IMR-90 (cell line): ENCODE results near the gene RPN2. TPM values are rescaled to one million over a fixed set of nuclear protein-coding genes. Genes with fewer than 3 reads are reported as not detected.

ENCODE experiments used
- ATAC-seq: fragments of 200-7000 bp; cut with Tn5 transposase; 2 replicates; pipeline ENCODE4 v1.9.1; 2020; ENCODE audit warnings: low read depth, mild to moderate bottlenecking, moderate library complexity
- BruUV-seq: library from RNA; stranded (reverse); fragments of 400-500 nt; replicated peaks from 2 replicates; lab custom pipeline; 2021; lab: Mats Ljungman, UMichigan
- CTCF ChIA-PET: fragments of 300-600 bp; formaldehyde crosslinking; extraction: SDS; loops from one replicate; lab custom pipeline; 2021; ENCODE audit warnings: antibody characterized with exemption; lab: Yijun Ruan, JAX
- POLR2A ChIA-PET: fragments of 300-600 bp; sonication (Branson Sonifier 250); formaldehyde crosslinking; loops from one replicate; lab custom pipeline; 2022; ENCODE audit warnings: antibody characterized with exemption; ENCODE audit not compliant: unreplicated experiment; lab: Charles Lee
- DNase-seq: peaks from one replicate; pipeline ENCODE4 v3.0.0; 2013
- H2AFZ ChIP-seq: replicated peaks from 2 replicates; pipeline ENCODE3; 2013; ENCODE audit warnings: low read length, mild to moderate bottlenecking; ENCODE audit not compliant: poor library complexity
- H2AK5ac ChIP-seq: 2 replicates; pipeline ENCODE4 v1.6.1; 2013; ENCODE audit warnings: low read depth, low read length, inconsistent platforms
- H2AK9ac ChIP-seq: replicated peaks from 2 replicates; pipeline ENCODE3; 2013; ENCODE audit warnings: mild to moderate bottlenecking, low read depth, low read length, moderate library complexity; ENCODE audit not compliant: poor library complexity
- H2BK120ac ChIP-seq: 2 replicates; pipeline ENCODE4 v1.6.1; 2013; ENCODE audit warnings: low read depth, low read length, inconsistent platforms
- H2BK15ac ChIP-seq: 3 replicates; pipeline ENCODE4 v1.6.1; 2013; ENCODE audit warnings: low read depth, low read length, inconsistent platforms
- H2BK20ac ChIP-seq: 2 replicates; pipeline ENCODE4 v1.6.1; 2013; ENCODE audit warnings: low read depth, mild to moderate bottlenecking, inconsistent platforms, low read length, moderate library complexity
- H2BK5ac ChIP-seq: 2 replicates; pipeline ENCODE4 v1.6.1; 2013; ENCODE audit warnings: mild to moderate bottlenecking, low read depth, low read length, inconsistent platforms; ENCODE audit not compliant: poor library complexity, severe bottlenecking
- H3K14ac ChIP-seq: replicated peaks from 2 replicates; pipeline ENCODE4 v1.6.1; 2013; ENCODE audit warnings: low read depth, low read length, inconsistent platforms
- H3K18ac ChIP-seq: 2 replicates; pipeline ENCODE4 v1.6.1; 2013; ENCODE audit warnings: low read depth, low read length, control low read depth
- H3K23ac ChIP-seq: 2 replicates; pipeline ENCODE4 v1.6.1; 2013; ENCODE audit warnings: low read depth, low read length, inconsistent platforms
- H3K27ac ChIP-seq: 2 replicates; pipeline ENCODE4 v1.5.1; 2013; ENCODE audit warnings: mild to moderate bottlenecking, control low read depth, low read length; ENCODE audit not compliant: insufficient read depth
- H3K27me3 ChIP-seq: 2 replicates; pipeline ENCODE4 v1.6.1; 2013; ENCODE audit warnings: low read length; ENCODE audit not compliant: control insufficient read depth, insufficient read depth
- H3K36me3 ChIP-seq: 2 replicates; pipeline ENCODE4 v1.6.1; 2013; ENCODE audit warnings: low read length, mixed read lengths; ENCODE audit not compliant: control insufficient read depth, insufficient read depth
- H3K4ac ChIP-seq: 2 replicates; pipeline ENCODE4 v1.6.1; 2013; ENCODE audit warnings: low read depth, low read length, inconsistent platforms
- H3K4me1 ChIP-seq: 2 replicates; pipeline ENCODE4 v1.6.1; 2013; ENCODE audit warnings: low read length, mixed read lengths; ENCODE audit not compliant: control insufficient read depth, insufficient read depth
- H3K4me2 ChIP-seq: 2 replicates; pipeline ENCODE4 v1.6.1; 2013; ENCODE audit warnings: low read depth, mild to moderate bottlenecking, control low read depth, low read length, moderate library complexity
- H3K4me3 ChIP-seq: 2 replicates; pipeline ENCODE4 v1.5.1; 2013; ENCODE audit warnings: low read depth, mild to moderate bottlenecking, control low read depth, low read length, moderate library complexity; ENCODE audit not compliant: insufficient read depth
- H3K56ac ChIP-seq: 2 replicates; pipeline ENCODE4 v1.6.1; 2013; ENCODE audit warnings: low read length, inconsistent platforms; ENCODE audit not compliant: insufficient read depth; ENCODE audit errors: extremely low read depth
- H3K79me1 ChIP-seq, 2 experiments: 2 replicates each; pipeline ENCODE4 v1.6.1; 2013; ENCODE audit warnings: low read length in 2 of 2, inconsistent platforms in 1 of 2, low read depth in 1 of 2
- H3K9ac ChIP-seq: 2 replicates; pipeline ENCODE4 v1.6.1; 2013; ENCODE audit warnings: low read depth, low read length, control low read depth
- H3K9me1 ChIP-seq: 2 replicates; pipeline ENCODE4 v1.6.1; 2013; ENCODE audit warnings: low read length, inconsistent platforms; ENCODE audit not compliant: insufficient read depth
- H3K9me3 ChIP-seq: 2 replicates; pipeline ENCODE4 v1.6.1; 2013; ENCODE audit warnings: low read length; ENCODE audit not compliant: control insufficient read depth, insufficient read depth
- H4K20me1 ChIP-seq: 2 replicates; pipeline ENCODE4 v1.6.1; 2013; ENCODE audit warnings: low read length, inconsistent platforms; ENCODE audit not compliant: insufficient read depth
- H4K5ac ChIP-seq: 2 replicates; pipeline ENCODE4 v1.6.1; 2013; ENCODE audit warnings: mild to moderate bottlenecking, low read depth, low read length, control low read depth
- H4K8ac ChIP-seq, 2 experiments: 2 replicates each; pipeline ENCODE4 v1.6.1; 2013; ENCODE audit warnings: low read depth in 2 of 2, low read length in 2 of 2, control low read depth in 1 of 2, inconsistent platforms in 1 of 2
- H4K91ac ChIP-seq: 2 replicates; pipeline ENCODE4 v1.6.1; 2013; ENCODE audit warnings: low read depth, low read length, inconsistent platforms; ENCODE audit not compliant: insufficient read depth
- BHLHE40 ChIP-seq: fragments of 150-350 bp; IDR thresholded peaks from 2 replicates; pipeline ENCODE4 v1.6.1; 2016; ENCODE audit warnings: mild to moderate bottlenecking, low read depth, low read length
- CEBPB ChIP-seq: IDR thresholded peaks from 2 replicates; pipeline ENCODE4 v1.6.1; 2012; ENCODE audit warnings: low read depth, low read length, improper control_type of control experiment
- CHD1 ChIP-seq: IDR thresholded peaks from 2 replicates; pipeline ENCODE4 v1.6.1; 2012; ENCODE audit warnings: low read depth, low read length, improper control_type of control experiment
- FOS ChIP-seq: fragments of 150-350 bp; IDR thresholded peaks from 2 replicates; pipeline ENCODE4 v1.6.1; 2016; ENCODE audit warnings: low read depth, low read length
- MAFK ChIP-seq: IDR thresholded peaks from 2 replicates; pipeline ENCODE4 v1.6.1; 2012; ENCODE audit warnings: low read depth, low read length, improper control_type of control experiment
- MAZ ChIP-seq: IDR thresholded peaks from 2 replicates; pipeline ENCODE4 v1.6.1; 2012; ENCODE audit warnings: low read depth, mild to moderate bottlenecking, low read length, improper control_type of control experiment, moderate library complexity, borderline replicate concordance
- MXI1 ChIP-seq: IDR thresholded peaks from 2 replicates; pipeline ENCODE4 v1.6.1; 2012; ENCODE audit warnings: low read depth, mild to moderate bottlenecking, low read length, moderate library complexity, borderline replicate concordance
- NFE2L2 ChIP-seq: fragments of 150-350 bp; IDR thresholded peaks from 2 replicates; pipeline ENCODE4 v1.6.1; 2016; ENCODE audit warnings: low read depth, mild to moderate bottlenecking, low read length
- POLR2A ChIP-seq: IDR thresholded peaks from 2 replicates; pipeline ENCODE4 v1.6.1; 2012; ENCODE audit warnings: mild to moderate bottlenecking, low read depth, low read length
- RAD21 ChIP-seq: IDR thresholded peaks from 2 replicates; pipeline ENCODE4 v1.6.1; 2012; ENCODE audit warnings: low read length, improper control_type of control experiment
- RFX5 ChIP-seq: IDR thresholded peaks from 2 replicates; pipeline ENCODE4 v1.8.0; 2012; ENCODE audit warnings: low read depth, mild to moderate bottlenecking, low read length, moderate library complexity
- SMC3 ChIP-seq: fragments of 150-350 bp; IDR thresholded peaks from 2 replicates; pipeline ENCODE4 v1.6.1; 2016; ENCODE audit warnings: low read depth, mild to moderate bottlenecking, antibody characterized with exemption, low read length, moderate library complexity
- USF2 ChIP-seq: fragments of 150-350 bp; IDR thresholded peaks from 2 replicates; pipeline ENCODE4 v1.6.1; 2017; ENCODE audit warnings: mild to moderate bottlenecking, antibody characterized with exemption, low read length, low read depth
- WGBS, 2 experiments: methylation state at CpG; one replicate each; pipeline versions ENCODE4 v1.1.5 to v1.1.7; 2013; ENCODE audit warnings: missing lambda C conversion rate in 2 of 2; ENCODE audit not compliant: insufficient read length in 1 of 2; ENCODE audit errors: extremely low coverage in 2 of 2; 5-methylcytosine and 5-hydroxymethylcytosine counted together
- dilution Hi-C: fragments of 300-500 bp; cut with HindIII; formaldehyde crosslinking; loops from one replicate; pipeline ENCODE4 v1.14.3; 2018; ENCODE audit warnings: low sequenced_read_pairs; ENCODE audit not compliant: unreplicated experiment
- in situ Hi-C: fragments of 300-500 bp; cut with MboI; formaldehyde crosslinking; loops from 3 replicates; pipeline ENCODE4 v1.14.3; 2019; ENCODE audit warnings: low sequenced_read_pairs, inconsistent platforms, mixed read lengths
- intact Hi-C: fragments of 100-400 bp; cut with micrococcal nuclease; formaldehyde crosslinking; loops from 2 replicates; pipeline ENCODE4 v1.10.0; 2022
- polyA plus RNA-seq, 3 experiments: library from polyadenylated mRNA; depleted of rRNA; stranded (reverse); fragments of >200 nt; gene quantifications; 2 replicates each; pipeline ENCODE4 v1.2.3, GENCODE V29; 2012; ENCODE audit warnings: low replicate concordance in 1 of 3
- total RNA-seq: library from RNA; depleted of rRNA; stranded (reverse); fragments of >200 nt; gene quantifications from 2 replicates; pipeline ENCODE4 v1.2.3, GENCODE V29; 2012
- TF ChIP-seq, protein P1 (sequence below): conservative IDR thresholded peaks from 2 replicates; pipeline ENCODE4 v1.5.1; 2012; ENCODE audit warnings: mild to moderate bottlenecking, low read depth, low read length, improper control_type of control experiment
- TF ChIP-seq, protein P2 (sequence below): fragments of 150-350 bp; IDR thresholded peaks from 2 replicates; pipeline ENCODE4 v1.6.1; 2016; ENCODE audit warnings: low read depth, mild to moderate bottlenecking, low read length, moderate library complexity, borderline replicate concordance

RPN2 gene
- total and polyA plus RNA-seq, 2 of the 4 experiments (the other 2 are of a cell fraction), result 305 to 481 TPM

- in situ Hi-C loops, result loop anchor here (5.0 to 25.0 kb wide), 2 partner anchors 257 to 1112 kb away; no protein-coding TSS in a partner anchor
- TF ChIP-seq, protein P1, sequence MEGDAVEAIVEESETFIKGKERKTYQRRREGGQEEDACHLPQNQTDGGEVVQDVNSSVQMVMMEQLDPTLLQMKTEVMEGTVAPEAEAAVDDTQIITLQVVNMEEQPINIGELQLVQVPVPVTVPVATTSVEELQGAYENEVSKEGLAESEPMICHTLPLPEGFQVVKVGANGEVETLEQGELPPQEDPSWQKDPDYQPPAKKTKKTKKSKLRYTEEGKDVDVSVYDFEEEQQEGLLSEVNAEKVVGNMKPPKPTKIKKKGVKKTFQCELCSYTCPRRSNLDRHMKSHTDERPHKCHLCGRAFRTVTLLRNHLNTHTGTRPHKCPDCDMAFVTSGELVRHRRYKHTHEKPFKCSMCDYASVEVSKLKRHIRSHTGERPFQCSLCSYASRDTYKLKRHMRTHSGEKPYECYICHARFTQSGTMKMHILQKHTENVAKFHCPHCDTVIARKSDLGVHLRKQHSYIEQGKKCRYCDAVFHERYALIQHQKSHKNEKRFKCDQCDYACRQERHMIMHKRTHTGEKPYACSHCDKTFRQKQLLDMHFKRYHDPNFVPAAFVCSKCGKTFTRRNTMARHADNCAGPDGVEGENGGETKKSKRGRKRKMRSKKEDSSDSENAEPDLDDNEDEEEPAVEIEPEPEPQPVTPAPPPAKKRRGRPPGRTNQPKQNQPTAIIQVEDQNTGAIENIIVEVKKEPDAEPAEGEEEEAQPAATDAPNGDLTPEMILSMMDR, result no peak
- TF ChIP-seq POLR2A (no peak), CHD1 (no peak), FOS (no peak), RAD21 (no peak), MXI1 (no peak), CEBPB (no peak), SMC3 (no peak), BHLHE40 (no peak), MAFK (no peak), RFX5 (no peak), MAZ (no peak), USF2 (no peak), NFE2L2 (no peak)
- TF ChIP-seq, protein P2, sequence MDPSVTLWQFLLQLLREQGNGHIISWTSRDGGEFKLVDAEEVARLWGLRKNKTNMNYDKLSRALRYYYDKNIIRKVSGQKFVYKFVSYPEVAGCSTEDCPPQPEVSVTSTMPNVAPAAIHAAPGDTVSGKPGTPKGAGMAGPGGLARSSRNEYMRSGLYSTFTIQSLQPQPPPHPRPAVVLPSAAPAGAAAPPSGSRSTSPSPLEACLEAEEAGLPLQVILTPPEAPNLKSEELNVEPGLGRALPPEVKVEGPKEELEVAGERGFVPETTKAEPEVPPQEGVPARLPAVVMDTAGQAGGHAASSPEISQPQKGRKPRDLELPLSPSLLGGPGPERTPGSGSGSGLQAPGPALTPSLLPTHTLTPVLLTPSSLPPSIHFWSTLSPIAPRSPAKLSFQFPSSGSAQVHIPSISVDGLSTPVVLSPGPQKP, result no peak
These were observed 95.9 kb downstream of the RPN2 start for GRCh38 chr20:37274851-37275524.

More at GRCh38 chr20:37274851-37275524, 95.9 kb downstream of the RPN2 start:
- no peak for DNase-seq
- dilution Hi-C loops, result no loop called here
- no peak overlapping the region for H4K91ac ChIP-seq
- no CpG with 5 or more reads among the region's 5 CpGs for WGBS, 2 experiments
- no peak overlapping the region for H2AK9ac ChIP-seq
- no peak overlapping the region for H3K27ac ChIP-seq
- H3K36me3 ChIP-seq, result no peaks in the 10 kb centered on the region
- no peak overlapping the region for H3K4me3 ChIP-seq
- H3K14ac ChIP-seq, result no peak overlapping the region; the same call in 1 of the 2 replicates
- H4K8ac ChIP-seq, result no peak overlapping the region
- no peaks in the 10 kb centered on the region for H3K27me3 ChIP-seq
- H3K4me1 ChIP-seq, result peaks cover 5% of the 10 kb centered on the region
- no peak overlapping the region for H3K18ac ChIP-seq
- H3K9me1 ChIP-seq, result no peaks in the 10 kb centered on the region
- H2BK120ac ChIP-seq, result no peak overlapping the region
- H2AK5ac ChIP-seq, result no peak overlapping the region
- no peak overlapping the region for H3K56ac ChIP-seq
- H3K79me1 ChIP-seq, result no peaks in the 10 kb centered on the region
- ATAC-seq, result no peak
- BruUV-seq, result no TSS peak
- no peaks in the 10 kb centered on the region; the same call in 1 of the 2 replicates for H4K20me1 ChIP-seq
- no peak overlapping the region for H3K4ac ChIP-seq
- intact Hi-C loops, result no loop called here
- H2BK5ac ChIP-seq, result no peak overlapping the region
- H3K9ac ChIP-seq, result no peak overlapping the region
- no peak overlapping the region for H2BK15ac ChIP-seq
- H2AFZ ChIP-seq, result no peak overlapping the region
- no peak overlapping the region for H3K4me2 ChIP-seq
- CTCF ChIA-PET, result interaction anchor here (0.6 kb wide), 1 partner anchor 22 kb away, joined by 3 read pairs; no protein-coding TSS in a partner anchor
- POLR2A ChIA-PET, result interaction anchor here (0.6 kb wide), 1 partner anchor 283 kb away, joined by 3 read pairs; no protein-coding TSS in a partner anchor
- H2BK20ac ChIP-seq, result no peak overlapping the region
- H4K5ac ChIP-seq, result no peak overlapping the region
- no peaks in the 10 kb centered on the region for H3K9me3 ChIP-seq
- no peak overlapping the region for H3K23ac ChIP-seq
